ENCODE data around the gene CLCN5. TPM values are rescaled to one million over a fixed set of nuclear protein-coding genes. Genes with fewer than 3 reads are reported as not detected.

CLCN5 gene
- total RNA-seq, 2 donors from 2014 or later = 2.2 to 2.8 TPM

- H3K4me1 Mint-ChIP-seq = no peaks in the 10 kb centered on the region
- DNase-seq = no peak
- H3K36me3 Mint-ChIP-seq (ENCODE audit: low read depth) = peaks cover 3% of the 10 kb centered on the region
- H3K27ac Mint-ChIP-seq = no peak overlapping the region
- H3K4me3 Mint-ChIP-seq = no peak overlapping the region
- no peak for ATAC-seq
- no peaks in the 10 kb centered on the region for H3K27me3 Mint-ChIP-seq
- H3K9me3 ChIP-seq (ENCODE audit: control insufficient read depth, low read length, poor library complexity, severe bottlenecking) = no peaks in the 10 kb centered on the region
Observed at GRCh38 chrX:49958727-49959485, 36.5 kb downstream of the CLCN5 start.

- Mint-ChIP-seq H3K27me3 (no peaks in the 10 kb centered on the region), H3K36me3 (ENCODE audit: low read depth) (peaks cover 3% of the 10 kb centered on the region), H3K4me3 (no peak overlapping the region), H3K27ac (no peak overlapping the region), H3K4me1 (no peaks in the 10 kb centered on the region)
- DNase-seq (no peak), ATAC-seq (no peak)
- H3K9me3 ChIP-seq (ENCODE audit: control insufficient read depth, low read length, poor library complexity, severe bottlenecking) = no peaks in the 10 kb centered on the region
Observed at GRCh38 chrX:49959602-49960001, 37.2 kb downstream of the CLCN5 start.

GRCh38 chrX:49960061-49960460 lies 37.7 kb downstream of the CLCN5 start:
- H3K27me3 Mint-ChIP-seq = no peaks in the 10 kb centered on the region
- H3K4me1 Mint-ChIP-seq = no peaks in the 10 kb centered on the region
- no peaks in the 10 kb centered on the region for H3K9me3 ChIP-seq (ENCODE audit: control insufficient read depth, low read length, poor library complexity, severe bottlenecking)
- H3K4me3 Mint-ChIP-seq = no peak overlapping the region
- DNase-seq (no peak), ATAC-seq (no peak)
- H3K36me3 Mint-ChIP-seq (ENCODE audit: low read depth) = peaks cover 3% of the 10 kb centered on the region
- no peak overlapping the region for H3K27ac Mint-ChIP-seq

- H3K9me3 ChIP-seq (ENCODE audit: control insufficient read depth, low read length, poor library complexity, severe bottlenecking) = no peaks in the 10 kb centered on the region
- no peak for DNase-seq
- Mint-ChIP-seq H3K36me3 (ENCODE audit: low read depth) (peaks cover 2% of the 10 kb centered on the region), H3K27ac (no peak overlapping the region), H3K27me3 (no peaks in the 10 kb centered on the region), H3K4me3 (no peak overlapping the region), H3K4me1 (no peaks in the 10 kb centered on the region)
- ATAC-seq = no peak
Observed at GRCh38 chrX:49970674-49971073, 48.3 kb downstream of the CLCN5 start.

- no peaks in the 10 kb centered on the region for H3K9me3 ChIP-seq (ENCODE audit: control insufficient read depth, low read length, poor library complexity, severe bottlenecking)
- Mint-ChIP-seq H3K4me3 (no peak overlapping the region), H3K27ac (no peak overlapping the region), H3K36me3 (ENCODE audit: low read depth) (peaks cover 2% of the 10 kb centered on the region), H3K27me3 (no peaks in the 10 kb centered on the region), H3K4me1 (no peaks in the 10 kb centered on the region)
- DNase-seq = no peak
- ATAC-seq = no peak
Observed at GRCh38 chrX:49972328-49972860, 50.0 kb downstream of the CLCN5 start.

- H3K27me3 Mint-ChIP-seq = no peaks in the 10 kb centered on the region
- DNase-seq = no peak
- H3K36me3 Mint-ChIP-seq (ENCODE audit: low read depth) = peaks cover 2% of the 10 kb centered on the region
- H3K27ac Mint-ChIP-seq = no peak overlapping the region
- no peak overlapping the region for H3K4me3 Mint-ChIP-seq
- H3K4me1 Mint-ChIP-seq = no peaks in the 10 kb centered on the region
- H3K9me3 ChIP-seq (ENCODE audit: control insufficient read depth, low read length, poor library complexity, severe bottlenecking) = no peaks in the 10 kb centered on the region
- ATAC-seq = no peak
Observed at GRCh38 chrX:49976682-49977197, 54.3 kb downstream of the CLCN5 start.

- DNase-seq (no peak), ATAC-seq (no peak)
- Mint-ChIP-seq H3K4me1 (no peaks in the 10 kb centered on the region), H3K27ac (no peak overlapping the region), H3K36me3 (ENCODE audit: low read depth) (peaks cover 2% of the 10 kb centered on the region), H3K27me3 (no peaks in the 10 kb centered on the region), H3K4me3 (no peak overlapping the region)
- no peaks in the 10 kb centered on the region for H3K9me3 ChIP-seq (ENCODE audit: control insufficient read depth, low read length, poor library complexity, severe bottlenecking)
Observed at GRCh38 chrX:49977319-49978090, 55.1 kb downstream of the CLCN5 start.

GRCh38 chrX:49978176-49978575 lies 55.8 kb downstream of the CLCN5 start:
- peaks cover 2% of the 10 kb centered on the region for H3K36me3 Mint-ChIP-seq (ENCODE audit: low read depth)
- H3K27ac Mint-ChIP-seq = no peak overlapping the region
- H3K4me3 Mint-ChIP-seq = no peak overlapping the region
- H3K4me1 Mint-ChIP-seq = no peaks in the 10 kb centered on the region
- no peaks in the 10 kb centered on the region for H3K9me3 ChIP-seq (ENCODE audit: control insufficient read depth, low read length, poor library complexity, severe bottlenecking)
- H3K27me3 Mint-ChIP-seq = no peaks in the 10 kb centered on the region
- no peak for ATAC-seq
- no peak for DNase-seq

- H3K36me3 Mint-ChIP-seq (ENCODE audit: low read depth) = no peaks in the 10 kb centered on the region
- no peaks in the 10 kb centered on the region for H3K4me1 Mint-ChIP-seq
- H3K27ac Mint-ChIP-seq = no peak overlapping the region
- no peaks in the 10 kb centered on the region for H3K27me3 Mint-ChIP-seq
- ATAC-seq (no peak), DNase-seq (no peak)
- no peak overlapping the region for H3K4me3 Mint-ChIP-seq
- no peaks in the 10 kb centered on the region for H3K9me3 ChIP-seq (ENCODE audit: control insufficient read depth, low read length, poor library complexity, severe bottlenecking)
Observed at GRCh38 chrX:49986058-49986457, 63.7 kb downstream of the CLCN5 start.

GRCh38 chrX:49987651-49988050 lies 65.3 kb downstream of the CLCN5 start:
- H3K27me3 Mint-ChIP-seq = peaks cover 4% of the 10 kb centered on the region
- H3K27ac Mint-ChIP-seq = no peak overlapping the region
- H3K4me3 Mint-ChIP-seq = no peak overlapping the region
- no peaks in the 10 kb centered on the region for H3K36me3 Mint-ChIP-seq (ENCODE audit: low read depth)
- ATAC-seq (no peak), DNase-seq (no peak)
- no peaks in the 10 kb centered on the region for H3K9me3 ChIP-seq (ENCODE audit: control insufficient read depth, low read length, poor library complexity, severe bottlenecking)
- no peaks in the 10 kb centered on the region for H3K4me1 Mint-ChIP-seq

- ATAC-seq (no peak), DNase-seq (no peak)
- no peak overlapping the region for H3K4me3 Mint-ChIP-seq
- no peaks in the 10 kb centered on the region for H3K9me3 ChIP-seq (ENCODE audit: control insufficient read depth, low read length, poor library complexity, severe bottlenecking)
- H3K27ac Mint-ChIP-seq = no peak overlapping the region
- H3K36me3 Mint-ChIP-seq (ENCODE audit: low read depth) = no peaks in the 10 kb centered on the region
- peaks cover 4% of the 10 kb centered on the region for H3K27me3 Mint-ChIP-seq
- no peaks in the 10 kb centered on the region for H3K4me1 Mint-ChIP-seq
Observed at GRCh38 chrX:49988143-49988542, 65.7 kb downstream of the CLCN5 start.

- H3K36me3 Mint-ChIP-seq (ENCODE audit: low read depth) = peaks cover 2% of the 10 kb centered on the region
- DNase-seq = no peak
- H3K27me3 Mint-ChIP-seq = peaks cover 4% of the 10 kb centered on the region
Observed at GRCh38 chrX:49991758-49992157, 69.4 kb downstream of the CLCN5 start.

GRCh38 chrX:49992853-49993252 lies 70.5 kb downstream of the CLCN5 start:
- H3K4me1 Mint-ChIP-seq = no peaks in the 10 kb centered on the region
- peaks cover 2% of the 10 kb centered on the region for H3K36me3 Mint-ChIP-seq (ENCODE audit: low read depth)
- H3K9me3 ChIP-seq (ENCODE audit: control insufficient read depth, low read length, poor library complexity, severe bottlenecking) = no peaks in the 10 kb centered on the region
- DNase-seq (no peak), ATAC-seq (no peak)
- no peak overlapping the region for H3K27ac Mint-ChIP-seq
- H3K27me3 Mint-ChIP-seq = peaks cover 4% of the 10 kb centered on the region
- no peak overlapping the region for H3K4me3 Mint-ChIP-seq

More at GRCh38 chrX:49991758-49992157, 69.4 kb downstream of the CLCN5 start:
- Mint-ChIP-seq H3K4me3 (no peak overlapping the region), H3K27ac (no peak overlapping the region), H3K4me1 (no peaks in the 10 kb centered on the region)
- ATAC-seq = no peak
- no peaks in the 10 kb centered on the region for H3K9me3 ChIP-seq (ENCODE audit: control insufficient read depth, low read length, poor library complexity, severe bottlenecking)
